ENCODE results near the gene NMNAT2. TPM values are rescaled to one million over a fixed set of nuclear protein-coding genes. Genes with fewer than 3 reads are reported as not detected.

Gene NMNAT2
- total and polyA plus RNA-seq, 2 of the 13 experiments (the other 11 are each of a cell fraction or from before 2014, with no cell fraction given), result not detected

DNA sequence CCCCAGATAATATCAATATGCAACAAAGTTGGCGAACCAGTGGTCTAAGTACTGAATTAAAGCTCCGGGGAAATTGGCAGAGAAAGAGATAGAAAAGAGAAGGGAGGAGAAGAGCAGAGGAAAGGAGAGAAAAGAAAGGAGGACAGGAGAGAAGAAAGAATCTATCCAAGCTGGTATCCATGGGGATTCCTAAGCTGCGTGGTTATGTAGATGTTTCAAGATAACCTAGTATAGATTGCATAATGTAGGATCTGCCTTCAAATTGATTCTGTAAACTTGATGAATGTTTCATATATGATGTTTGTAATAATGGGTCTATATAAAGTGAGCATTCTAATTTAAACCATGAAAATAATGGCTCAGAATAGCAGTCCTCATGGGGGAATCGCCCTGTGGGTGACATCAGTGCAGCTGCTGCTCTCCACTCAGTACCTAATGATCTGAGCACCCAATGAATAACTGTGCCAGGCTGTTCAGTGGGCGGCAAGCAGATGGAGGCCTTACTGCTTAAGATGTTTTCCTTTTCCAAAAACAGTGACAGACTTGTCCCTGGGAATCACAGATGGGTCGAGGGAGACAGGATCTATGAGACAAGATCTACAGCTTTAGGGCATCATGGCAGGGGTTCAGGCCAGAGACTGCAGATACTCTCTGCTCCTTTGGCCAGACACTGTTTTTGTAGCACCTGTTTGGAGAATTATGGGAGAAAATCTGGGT lies 154.1 kb downstream of the NMNAT2 start (continued):
- TF ChIP-seq ZNF318 (CRISPR knock-in tag; IDR thresholded peaks at IDR 0.05) (no peak), ZNF724P (CRISPR knock-in tag; IDR thresholded peaks at IDR 0.05; ENCODE audit: borderline replicate concordance) (no peak), ZNF256 (CRISPR knock-in tag; conservative IDR thresholded peaks at IDR 0.05) (no peak), AFF4 (CRISPR knock-in tag; IDR thresholded peaks at IDR 0.05) (no peak), ZNF563 (CRISPR knock-in tag; IDR thresholded peaks at IDR 0.05) (no peak), MBNL3 (CRISPR knock-in tag; conservative IDR thresholded peaks at IDR 0.05) (no peak), BCL3 (CRISPR knock-in tag; IDR thresholded peaks at IDR 0.05) (no peak)

Data from HepG2 (cell line).